Uterus (tissue), 2 donors: ENCODE results near the gene DDT.
"Not testable (repeated sequence)": the region's sequence is repeated elsewhere in the genome, so short reads cannot be mapped to it uniquely, and the experiment has no call there.

ENCODE experiments used
- POLR2A ChIP-seq, 2 donors: fragments of 450-650 bp; IDR thresholded peaks; one replicate each; pipeline ENCODE4 v1.6.1; 2016; ENCODE audit warnings: antibody characterized with exemption in 2 of 2, mild to moderate bottlenecking in 1 of 2, moderate library complexity in 1 of 2
- TF ChIP-seq, protein P1 (sequence below), 4 experiments: fragments of 200-600 bp in 2 of 4; fragments of 450-650 bp in 2 of 4; sonication (generic) in 2 of 4; IDR thresholded peaks; one replicate each; pipeline ENCODE4 v1.5.1; 2016 to 2019; ENCODE audit warnings: antibody characterized with exemption in 4 of 4, mild to moderate bottlenecking in 2 of 4, moderate library complexity in 1 of 4

DNA sequence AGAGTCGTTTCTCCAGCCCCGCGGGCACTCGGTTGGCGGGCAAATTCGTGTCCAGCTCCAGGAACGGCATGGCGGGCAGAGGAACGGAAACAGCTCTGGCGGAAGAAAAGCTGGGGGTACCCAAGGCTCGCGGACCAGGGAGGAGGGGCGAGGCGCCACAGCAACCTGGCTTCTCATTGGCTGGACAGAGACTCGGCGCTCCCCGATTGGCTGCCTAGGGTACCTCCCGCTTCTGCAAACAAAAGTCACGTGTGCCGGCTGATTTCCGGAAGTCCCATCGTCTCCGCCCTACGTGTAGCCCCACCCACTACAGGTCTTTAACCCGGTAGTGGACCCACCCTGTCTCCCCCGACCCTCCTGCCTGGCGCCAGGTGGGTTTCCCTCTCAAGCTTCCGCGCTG is at the start of gene DDT:
- not testable (repeated sequence) for TF ChIP-seq POLR2A (IDR thresholded peaks at IDR 0.05)
- TF ChIP-seq, protein P1, sequence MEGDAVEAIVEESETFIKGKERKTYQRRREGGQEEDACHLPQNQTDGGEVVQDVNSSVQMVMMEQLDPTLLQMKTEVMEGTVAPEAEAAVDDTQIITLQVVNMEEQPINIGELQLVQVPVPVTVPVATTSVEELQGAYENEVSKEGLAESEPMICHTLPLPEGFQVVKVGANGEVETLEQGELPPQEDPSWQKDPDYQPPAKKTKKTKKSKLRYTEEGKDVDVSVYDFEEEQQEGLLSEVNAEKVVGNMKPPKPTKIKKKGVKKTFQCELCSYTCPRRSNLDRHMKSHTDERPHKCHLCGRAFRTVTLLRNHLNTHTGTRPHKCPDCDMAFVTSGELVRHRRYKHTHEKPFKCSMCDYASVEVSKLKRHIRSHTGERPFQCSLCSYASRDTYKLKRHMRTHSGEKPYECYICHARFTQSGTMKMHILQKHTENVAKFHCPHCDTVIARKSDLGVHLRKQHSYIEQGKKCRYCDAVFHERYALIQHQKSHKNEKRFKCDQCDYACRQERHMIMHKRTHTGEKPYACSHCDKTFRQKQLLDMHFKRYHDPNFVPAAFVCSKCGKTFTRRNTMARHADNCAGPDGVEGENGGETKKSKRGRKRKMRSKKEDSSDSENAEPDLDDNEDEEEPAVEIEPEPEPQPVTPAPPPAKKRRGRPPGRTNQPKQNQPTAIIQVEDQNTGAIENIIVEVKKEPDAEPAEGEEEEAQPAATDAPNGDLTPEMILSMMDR (IDR thresholded peaks at IDR 0.05): not testable (repeated sequence)
